ENCODE data around the gene HOXB3.

Gene HOXB3

GRCh38 chr17:48593126-48593829 is 3.2 kb upstream of the HOXB3 start, which contains the start of gene HOXB5:
HOXB5 (minus strand) TSS chr17:48593779; CDS start chr17:48593682, 97 bp downstream.
- peak within 1 kb of the TSS; percentile 76 for H3K4me3 ChIP-seq (ENCODE audit: low read depth, low read length)
- POLR2A ChIA-PET, result interaction anchor here (0.8 to 3.3 kb wide), 16 partner anchors 17 to 257 kb away, joined by 3 to 14 read pairs (median 5); partner anchors contain the start of gene HOXB8

GRCh38 chr17:48592577-48592976 is 2.5 kb upstream of the HOXB3 start:
- H3K4me3 ChIP-seq (ENCODE audit: low read depth, low read length), result peak overlapping the region; percentile 76
- DNase-seq (ENCODE audit: low read depth, low spot score), result no peak
- ChIA-PET POLR2A (interaction anchor here (1.0 to 3.3 kb wide), 13 partner anchors 17 to 256 kb away, joined by 3 to 14 read pairs (median 5); partner anchors contain the start of gene HOXB8), CTCF (interaction anchor here (0.8 to 8.4 kb wide), 29 partner anchors 17 to 441 kb away, joined by 3 to 80 read pairs (median 6); partner anchors contain the start of gene HOXB8)
- no peak for TF ChIP-seq CTCF (IDR thresholded peaks at IDR 0.05; ENCODE audit: insufficient read depth, low read length, missing control alignments)

More at GRCh38 chr17:48593126-48593829, 3.2 kb upstream of the HOXB3 start, which contains the start of gene HOXB5:
- TF ChIP-seq CTCF (IDR thresholded peaks at IDR 0.05; ENCODE audit: insufficient read depth, low read length, missing control alignments), result no peak
- DNase-seq (ENCODE audit: low read depth, low spot score), result no peak
- CTCF ChIA-PET, result interaction anchor here (0.6 to 8.4 kb wide), 36 partner anchors 14 to 441 kb away, joined by 3 to 80 read pairs (median 6); partner anchors contain the start of gene HOXB8

GRCh38 chr17:48592057-48592514 is 2.0 kb upstream of the HOXB3 start:
- H3K4me3 ChIP-seq (ENCODE audit: low read depth, low read length), result peak overlapping the region; percentile 76
- ChIA-PET POLR2A (interaction anchor here (0.6 to 3.3 kb wide), 9 partner anchors 18 to 240 kb away, joined by 3 to 14 read pairs (median 4); partner anchors contain the start of gene HOXB8), CTCF (interaction anchor here (1.0 to 8.4 kb wide), 18 partner anchors 15 to 328 kb away, joined by 3 to 80 read pairs (median 10); partner anchors contain the start of gene HOXB8)
- DNase-seq (ENCODE audit: low read depth, low spot score), result no peak
- no peak for TF ChIP-seq CTCF (IDR thresholded peaks at IDR 0.05; ENCODE audit: insufficient read depth, low read length, missing control alignments)

- TF ChIP-seq CTCF (IDR thresholded peaks at IDR 0.05; ENCODE audit: insufficient read depth, low read length, missing control alignments), result no peak
- peak overlapping the region; percentile 76 for H3K4me3 ChIP-seq (ENCODE audit: low read depth, low read length)
- no peak for DNase-seq (ENCODE audit: low read depth, low spot score)
- CTCF ChIA-PET, result interaction anchor here (0.6 to 8.4 kb wide), 17 partner anchors 15 to 283 kb away, joined by 3 to 80 read pairs (median 4); partner anchors contain the start of gene HOXB8
- POLR2A ChIA-PET, result interaction anchor here (0.6 to 3.3 kb wide), 8 partner anchors 18 to 388 kb away, joined by 3 to 14 read pairs (median 4); no protein-coding TSS in a partner anchor
These were observed 1.4 kb upstream of the HOXB3 start for GRCh38 chr17:48591255-48592056.

- CTCF ChIA-PET, result interaction anchor here (0.9 to 8.4 kb wide), 13 partner anchors 18 to 282 kb away, joined by 3 to 80 read pairs (median 4); partner anchors contain the start of gene HOXB8
- peak overlapping the region; percentile 76 for H3K4me3 ChIP-seq (ENCODE audit: low read depth, low read length)
- DNase-seq (ENCODE audit: low read depth, low spot score), result no peak
- POLR2A ChIA-PET, result interaction anchor here (0.6 to 1.5 kb wide), 4 partner anchors 22 to 387 kb away, joined by 3 to 5 read pairs (median 4); no protein-coding TSS in a partner anchor
- no peak for TF ChIP-seq CTCF (IDR thresholded peaks at IDR 0.05; ENCODE audit: insufficient read depth, low read length, missing control alignments)
These were observed 643 bp upstream of the HOXB3 start for GRCh38 chr17:48590607-48591161.
